ENCODE measurements around the gene ABTB2. TPM values are rescaled to one million over a fixed set of nuclear protein-coding genes. Genes with fewer than 3 reads are reported as not detected.

ABTB2 gene
- total RNA-seq, 1 donor from 2014 or later = 14.1 TPM

DNA sequence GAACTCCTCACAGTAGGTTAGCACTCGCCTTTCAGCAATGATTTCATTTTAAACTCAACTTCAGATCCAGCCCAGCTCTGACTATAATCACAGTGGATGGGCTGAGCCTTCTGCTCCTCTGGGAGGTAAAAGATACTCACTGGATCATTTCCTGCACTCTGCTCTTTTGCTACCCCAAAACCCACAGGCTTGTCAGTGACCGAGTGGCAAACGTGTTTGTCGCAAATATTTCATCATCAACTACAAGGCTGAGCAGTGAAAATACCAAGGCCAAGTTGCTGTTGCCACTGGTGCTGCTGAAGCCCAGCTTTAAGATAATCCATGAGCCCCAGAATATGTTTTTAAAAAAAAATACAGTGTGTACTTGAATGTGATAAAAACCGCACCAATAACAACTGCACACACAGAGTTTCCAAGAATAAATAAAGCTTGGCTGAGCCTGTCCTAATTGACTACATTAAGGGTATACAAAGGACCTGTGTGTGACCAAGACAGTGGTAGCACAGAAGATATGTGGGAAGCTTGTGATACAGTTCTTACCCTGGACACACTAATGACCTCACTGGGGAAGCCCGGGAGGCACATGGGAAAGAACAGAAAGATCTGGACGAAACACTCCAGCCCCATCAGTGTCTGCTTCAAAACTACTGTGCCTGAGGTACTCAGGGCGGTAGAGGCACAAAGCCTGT, 41.3 kb downstream of the ABTB2 start:
- Mint-ChIP-seq H3K9me3 (no peaks in the 10 kb centered on the region), H3K4me1 (ENCODE audit: low read depth) (peaks cover 13% of the 10 kb centered on the region), H3K4me3 (no peak overlapping the region), H3K27ac (no peak overlapping the region), H3K27me3 (ENCODE audit: insufficient read depth) (peaks cover 15% of the 10 kb centered on the region), H3K36me3 (ENCODE audit: low read depth) (no peaks in the 10 kb centered on the region)
- intact Hi-C loops (cut with micrococcal nuclease) = no loop called here
- DNase-seq (ENCODE audit: low spot score) = no peak

DNA sequence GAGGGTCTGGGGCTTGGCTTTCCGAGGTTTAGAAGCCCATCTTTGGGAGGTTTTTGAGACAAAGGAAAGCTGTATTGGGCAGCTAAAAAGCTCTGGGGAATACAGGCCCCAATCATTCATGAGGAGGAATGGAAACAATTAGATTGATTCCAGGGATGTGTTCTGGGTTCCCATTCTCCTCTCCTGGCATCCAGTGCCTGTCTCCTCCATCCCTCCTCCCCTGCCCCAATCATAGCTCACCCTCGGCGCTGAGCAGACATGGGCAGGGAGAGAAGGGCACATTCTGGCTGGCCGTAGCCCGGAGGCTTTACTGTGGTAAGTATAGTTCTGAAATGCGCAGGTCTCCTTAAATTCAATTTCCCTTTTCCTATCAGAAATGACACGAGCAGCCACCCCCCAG, 42.4 kb downstream of the ABTB2 start:
- Mint-ChIP-seq H3K36me3 (ENCODE audit: low read depth) (no peaks in the 10 kb centered on the region), H3K9me3 (no peaks in the 10 kb centered on the region), H3K27ac (no peak overlapping the region), H3K4me3 (no peak overlapping the region), H3K4me1 (ENCODE audit: low read depth) (peaks cover 13% of the 10 kb centered on the region), H3K27me3 (ENCODE audit: insufficient read depth) (peaks cover 15% of the 10 kb centered on the region)
- no peak for DNase-seq (ENCODE audit: low spot score)
- intact Hi-C loops (cut with micrococcal nuclease) = no loop called here

DNA sequence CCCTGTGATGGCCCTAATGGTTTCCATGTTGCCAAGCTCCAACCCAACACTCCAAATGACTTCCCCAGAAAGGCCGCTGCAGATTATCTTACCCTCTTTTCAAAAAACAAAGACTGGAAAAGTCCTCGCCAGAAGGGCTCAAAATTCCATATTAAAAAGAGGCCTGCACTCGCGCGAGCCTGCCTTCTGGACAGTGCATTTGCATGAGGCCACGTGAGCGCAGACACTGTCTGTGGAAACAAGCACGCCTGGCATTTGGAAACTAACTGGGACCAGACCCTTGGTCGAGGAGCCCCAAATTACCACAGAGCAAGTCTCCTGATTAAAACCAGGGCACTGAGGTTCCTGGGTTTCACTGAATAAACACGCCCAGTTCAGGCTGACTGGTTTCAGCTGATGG, 42.9 kb downstream of the ABTB2 start:
- no peak overlapping the region for H3K4me3 Mint-ChIP-seq
- no peaks in the 10 kb centered on the region for H3K36me3 Mint-ChIP-seq (ENCODE audit: low read depth)
- H3K4me1 Mint-ChIP-seq (ENCODE audit: low read depth) = peaks cover 13% of the 10 kb centered on the region
- intact Hi-C loops (cut with micrococcal nuclease) = no loop called here
- H3K27me3 Mint-ChIP-seq (ENCODE audit: insufficient read depth) = peaks cover 15% of the 10 kb centered on the region
- DNase-seq (ENCODE audit: low spot score) = no peak
- H3K9me3 Mint-ChIP-seq = no peaks in the 10 kb centered on the region
- H3K27ac Mint-ChIP-seq = no peak overlapping the region

- no peaks in the 10 kb centered on the region for H3K9me3 Mint-ChIP-seq
- H3K4me1 Mint-ChIP-seq (ENCODE audit: low read depth) = peaks cover 16% of the 10 kb centered on the region
- intact Hi-C loops (cut with micrococcal nuclease) = no loop called here
- DNase-seq (ENCODE audit: low spot score) = no peak
- no peak overlapping the region for H3K27ac Mint-ChIP-seq
- no peak overlapping the region for H3K4me3 Mint-ChIP-seq
- H3K27me3 Mint-ChIP-seq (ENCODE audit: insufficient read depth) = peaks cover 15% of the 10 kb centered on the region
- no peaks in the 10 kb centered on the region for H3K36me3 Mint-ChIP-seq (ENCODE audit: low read depth)
Measured at GRCh38 chr11:34314176-34314575, 43.6 kb downstream of the ABTB2 start.

- intact Hi-C loops (cut with micrococcal nuclease) = no loop called here
- peak; percentile 15 for DNase-seq (ENCODE audit: low spot score)
- H3K27ac Mint-ChIP-seq = no peak overlapping the region
- no peaks in the 10 kb centered on the region for H3K9me3 Mint-ChIP-seq
- peaks cover 8% of the 10 kb centered on the region for H3K27me3 Mint-ChIP-seq (ENCODE audit: insufficient read depth)
- peaks cover 1% of the 10 kb centered on the region for H3K36me3 Mint-ChIP-seq (ENCODE audit: low read depth)
- no peak overlapping the region for H3K4me3 Mint-ChIP-seq
- peaks cover 20% of the 10 kb centered on the region for H3K4me1 Mint-ChIP-seq (ENCODE audit: low read depth)
Measured at GRCh38 chr11:34313099-34313517, 44.7 kb downstream of the ABTB2 start.

DNA sequence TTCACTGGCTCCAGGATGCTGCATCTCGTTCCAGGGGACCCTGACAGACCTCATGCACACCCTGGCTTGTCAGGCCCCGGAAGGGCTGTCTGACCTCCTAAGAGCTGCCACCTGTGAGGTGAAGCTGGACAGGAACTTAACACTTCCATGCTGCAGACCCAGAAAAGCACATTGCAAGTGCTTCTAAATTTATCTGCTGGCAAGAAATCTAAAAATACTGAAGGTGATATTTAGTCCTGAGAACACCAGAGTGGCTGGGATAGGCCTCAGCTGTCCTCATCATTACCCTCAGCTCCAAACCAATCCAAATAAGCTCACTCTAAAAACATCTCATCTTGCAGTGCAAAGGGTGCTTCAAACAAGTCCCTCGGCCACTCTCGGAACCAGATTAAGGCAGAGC, 46.7 kb downstream of the ABTB2 start:
- Mint-ChIP-seq H3K4me1 (ENCODE audit: low read depth) (peaks cover 20% of the 10 kb centered on the region), H3K27ac (no peak overlapping the region), H3K9me3 (no peaks in the 10 kb centered on the region), H3K36me3 (ENCODE audit: low read depth) (peaks cover 3% of the 10 kb centered on the region), H3K4me3 (no peak overlapping the region), H3K27me3 (ENCODE audit: insufficient read depth) (peaks cover 5% of the 10 kb centered on the region)
- DNase-seq (ENCODE audit: low spot score) = no peak
- intact Hi-C loops (cut with micrococcal nuclease) = no loop called here

- Mint-ChIP-seq H3K4me3 (no peak overlapping the region), H3K4me1 (ENCODE audit: low read depth) (peaks cover 20% of the 10 kb centered on the region), H3K36me3 (ENCODE audit: low read depth) (peaks cover 3% of the 10 kb centered on the region), H3K27ac (no peak overlapping the region), H3K9me3 (no peaks in the 10 kb centered on the region), H3K27me3 (ENCODE audit: insufficient read depth) (peaks cover 5% of the 10 kb centered on the region)
- intact Hi-C loops (cut with micrococcal nuclease) = no loop called here
- no peak for DNase-seq (ENCODE audit: low spot score)
Measured at GRCh38 chr11:34309965-34310364, 47.8 kb downstream of the ABTB2 start.

DNA sequence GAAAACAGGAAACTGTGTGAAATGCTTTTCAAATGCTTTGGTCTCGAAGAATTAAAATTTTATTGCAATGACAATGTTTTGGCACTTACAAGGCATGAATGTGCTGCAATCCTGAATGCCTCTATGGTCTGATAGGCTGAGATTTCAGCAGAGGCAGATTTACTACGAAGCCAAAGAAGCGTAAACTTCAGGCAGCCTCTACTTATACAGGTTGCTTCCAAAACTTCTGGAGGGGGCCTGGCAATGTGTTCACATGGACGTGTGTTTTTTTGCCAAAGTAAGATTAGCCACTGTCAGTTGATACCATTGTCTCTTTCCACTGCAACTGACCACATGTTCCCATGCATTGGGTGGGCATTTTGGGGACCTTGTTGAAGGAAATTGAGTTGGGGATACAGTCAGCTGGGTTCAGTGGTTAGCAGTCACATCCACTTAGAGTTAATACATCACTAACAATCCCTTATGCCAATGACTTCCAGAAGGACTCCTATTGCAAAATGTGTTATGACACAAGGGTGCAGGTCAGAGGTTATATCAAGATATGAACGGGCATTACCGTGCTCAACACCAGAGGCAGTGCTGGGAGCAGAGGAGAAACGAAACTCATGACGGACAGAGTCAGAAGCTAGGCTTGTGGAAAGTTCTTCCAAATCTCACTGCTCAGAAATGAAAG, 48.8 kb downstream of the ABTB2 start:
- Mint-ChIP-seq H3K9me3 (no peaks in the 10 kb centered on the region), H3K4me1 (ENCODE audit: low read depth) (peaks cover 20% of the 10 kb centered on the region), H3K36me3 (ENCODE audit: low read depth) (peaks cover 3% of the 10 kb centered on the region), H3K4me3 (no peak overlapping the region), H3K27me3 (ENCODE audit: insufficient read depth) (peaks cover 5% of the 10 kb centered on the region), H3K27ac (no peak overlapping the region)
- intact Hi-C loops (cut with micrococcal nuclease) = no loop called here
- DNase-seq (ENCODE audit: low spot score) = no peak

GRCh38 chr11:34308049-34308912, 49.5 kb downstream of the ABTB2 start:
- Mint-ChIP-seq H3K9me3 (no peaks in the 10 kb centered on the region), H3K4me1 (ENCODE audit: low read depth) (peaks cover 19% of the 10 kb centered on the region), H3K36me3 (ENCODE audit: low read depth) (peaks cover 3% of the 10 kb centered on the region), H3K27me3 (ENCODE audit: insufficient read depth) (peaks cover 5% of the 10 kb centered on the region), H3K27ac (no peak overlapping the region), H3K4me3 (no peak overlapping the region)
- intact Hi-C loops (cut with micrococcal nuclease) = no loop called here
- DNase-seq (ENCODE audit: low spot score) = no peak

DNA sequence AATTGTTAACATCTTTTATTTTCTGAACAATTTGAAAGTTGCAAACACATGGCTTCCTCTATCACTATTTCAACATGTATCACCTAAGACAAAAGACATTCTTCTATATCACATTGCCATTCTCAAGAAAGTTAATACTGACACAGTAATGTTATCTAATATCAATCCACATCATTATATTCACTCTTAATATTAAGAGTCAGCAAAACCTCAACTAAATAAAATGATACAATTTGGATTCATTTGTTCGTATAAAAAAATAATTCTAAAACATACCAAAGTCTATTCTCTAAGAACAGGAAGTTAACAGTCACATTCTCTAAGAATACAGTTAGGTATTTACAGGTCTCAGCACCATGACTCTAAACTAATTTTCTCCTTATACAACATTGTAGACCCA, 52.0 kb downstream of the ABTB2 start:
- Mint-ChIP-seq H3K27me3 (ENCODE audit: insufficient read depth) (no peaks in the 10 kb centered on the region), H3K9me3 (no peaks in the 10 kb centered on the region), H3K36me3 (ENCODE audit: low read depth) (peaks cover 3% of the 10 kb centered on the region), H3K27ac (no peak overlapping the region), H3K4me3 (no peak overlapping the region), H3K4me1 (ENCODE audit: low read depth) (peaks cover 28% of the 10 kb centered on the region)
- no peak for DNase-seq (ENCODE audit: low spot score)
- intact Hi-C loops (cut with micrococcal nuclease) = no loop called here

DNA sequence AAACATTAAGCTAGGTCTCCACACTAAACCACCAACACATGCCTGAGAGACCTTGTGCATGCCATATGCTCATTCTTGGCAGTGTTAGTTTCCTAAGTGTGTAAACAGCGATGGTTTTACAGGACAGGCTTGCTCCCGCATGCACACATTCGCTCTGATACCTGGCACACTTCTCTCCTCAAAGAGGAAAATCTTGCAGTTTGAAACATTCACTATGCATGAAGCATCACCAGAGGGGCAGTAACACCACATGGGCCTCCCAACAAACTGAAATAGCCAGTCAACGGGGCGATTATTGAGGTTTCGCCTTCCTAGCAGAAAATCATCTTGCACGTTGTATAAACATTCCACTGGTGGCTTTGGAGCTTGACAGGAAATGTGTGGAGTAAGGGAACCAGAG, 52.6 kb downstream of the ABTB2 start:
- DNase-seq (ENCODE audit: low spot score) = no peak
- peaks cover 3% of the 10 kb centered on the region for H3K36me3 Mint-ChIP-seq (ENCODE audit: low read depth)
- peaks cover 32% of the 10 kb centered on the region for H3K4me1 Mint-ChIP-seq (ENCODE audit: low read depth)
- no peaks in the 10 kb centered on the region for H3K9me3 Mint-ChIP-seq
- intact Hi-C loops (cut with micrococcal nuclease) = no loop called here
- no peaks in the 10 kb centered on the region for H3K27me3 Mint-ChIP-seq (ENCODE audit: insufficient read depth)
- H3K4me3 Mint-ChIP-seq = no peak overlapping the region
- no peak overlapping the region for H3K27ac Mint-ChIP-seq

DNA sequence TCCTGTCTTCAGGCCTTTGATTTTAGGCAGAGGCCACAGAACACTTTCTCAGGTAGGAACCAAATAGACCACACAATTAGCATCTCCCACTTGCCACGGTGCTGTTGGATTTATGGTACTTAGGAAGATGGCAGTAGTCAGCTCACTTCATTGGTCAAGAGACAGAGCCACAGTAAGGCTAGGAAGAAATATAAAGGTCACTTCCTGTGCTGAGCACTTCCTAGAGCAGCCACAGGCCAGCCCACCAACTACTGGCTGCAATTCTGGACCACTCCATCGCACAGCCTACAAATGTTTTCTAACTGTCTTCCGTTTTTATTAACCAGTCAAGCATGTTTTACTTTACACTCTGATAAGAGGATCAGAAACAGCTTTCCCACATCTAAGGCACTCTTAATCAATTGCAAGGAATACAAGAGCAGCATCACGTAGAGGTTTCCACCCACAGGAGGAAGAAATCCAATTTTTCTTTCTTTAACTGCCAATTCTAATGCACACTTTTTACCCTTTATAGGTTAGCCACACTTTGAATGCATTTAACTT, 54.7 kb downstream of the ABTB2 start:
- Mint-ChIP-seq H3K4me3 (no peak overlapping the region), H3K9me3 (no peaks in the 10 kb centered on the region), H3K27me3 (ENCODE audit: insufficient read depth) (no peaks in the 10 kb centered on the region), H3K4me1 (ENCODE audit: low read depth) (peaks cover 25% of the 10 kb centered on the region), H3K27ac (no peak overlapping the region), H3K36me3 (ENCODE audit: low read depth) (peaks cover 2% of the 10 kb centered on the region)
- intact Hi-C loops (cut with micrococcal nuclease) = loop anchor here (2.0 kb wide), 1 partner anchor 54 kb away; no protein-coding TSS in a partner anchor
- DNase-seq (ENCODE audit: low spot score) = no peak
